Effector memory CD4-positive, alpha-beta T cell (primary cell): Measurements from ENCODE around the gene MPP2.
A peak's percentile ranks its signal among the peaks of the same experiment; 100 is the strongest.

Source experiments
- DNase-seq, 3 donors: peaks; one replicate each; pipeline ENCODE4 v3.0.0-alpha.2; 2020
- H3K27ac ChIP-seq: 2 replicates; pipeline ENCODE4 v1.7.0; 2013; ENCODE audit warnings: mild to moderate bottlenecking, low read length, moderate library complexity; ENCODE audit not compliant: insufficient read depth, poor library complexity, severe bottlenecking
- H3K27me3 ChIP-seq: replicated peaks from 2 replicates; pipeline ENCODE4 v1.7.0; 2013; ENCODE audit warnings: mild to moderate bottlenecking, low read length; ENCODE audit not compliant: insufficient read depth, control insufficient read depth, poor library complexity, severe bottlenecking
- H3K36me3 ChIP-seq: 2 replicates; pipeline ENCODE4 v1.7.0; 2013; ENCODE audit warnings: mild to moderate bottlenecking, low read length, moderate library complexity; ENCODE audit not compliant: control insufficient read depth, insufficient read depth
- H3K4me1 ChIP-seq: 2 replicates; pipeline ENCODE4 v1.7.0; 2013; ENCODE audit warnings: low read length, mild to moderate bottlenecking; ENCODE audit not compliant: control insufficient read depth, insufficient read depth, poor library complexity, severe bottlenecking
- H3K4me3 ChIP-seq: 2 replicates; pipeline ENCODE4 v1.7.0; 2013; ENCODE audit warnings: low read length, low read depth, mild to moderate bottlenecking; ENCODE audit not compliant: insufficient read depth, poor library complexity, severe bottlenecking
- H3K9me3 ChIP-seq: 2 replicates; pipeline ENCODE4 v1.7.0; 2013; ENCODE audit warnings: mild to moderate bottlenecking, low read length, moderate library complexity; ENCODE audit not compliant: control insufficient read depth

MPP2 gene

GRCh38 chr17:43891851-43892646 is 15.3 kb downstream of the MPP2 start:
- no peak for DNase-seq
- no peaks in the 10 kb centered on the region for H3K27me3 ChIP-seq
- no peak overlapping the region for H3K27ac ChIP-seq
- H3K36me3 ChIP-seq = no peaks in the 10 kb centered on the region
- H3K4me1 ChIP-seq = no peaks in the 10 kb centered on the region
- H3K4me3 ChIP-seq = no peak overlapping the region
- no peaks in the 10 kb centered on the region for H3K9me3 ChIP-seq

GRCh38 chr17:43890240-43890639 is 17.1 kb downstream of the MPP2 start:
- Histone ChIP-seq H3K36me3 (no peaks in the 10 kb centered on the region), H3K27me3 (no peaks in the 10 kb centered on the region), H3K4me3 (no peak overlapping the region), H3K27ac (no peak overlapping the region), H3K4me1 (no peaks in the 10 kb centered on the region), H3K9me3 (no peaks in the 10 kb centered on the region)
- no peak for DNase-seq

GRCh38 chr17:43888548-43888947 is 18.8 kb downstream of the MPP2 start:
- DNase-seq = no peak
- no peaks in the 10 kb centered on the region for H3K27me3 ChIP-seq
- no peaks in the 10 kb centered on the region for H3K4me1 ChIP-seq
- no peak overlapping the region for H3K27ac ChIP-seq
- H3K4me3 ChIP-seq = no peak overlapping the region
- no peaks in the 10 kb centered on the region for H3K9me3 ChIP-seq
- no peaks in the 10 kb centered on the region for H3K36me3 ChIP-seq

- H3K27me3 ChIP-seq = no peaks in the 10 kb centered on the region
- H3K36me3 ChIP-seq = no peaks in the 10 kb centered on the region
- no peaks in the 10 kb centered on the region for H3K9me3 ChIP-seq
- DNase-seq = no peak
- no peak overlapping the region for H3K27ac ChIP-seq
- H3K4me1 ChIP-seq = no peaks in the 10 kb centered on the region
- H3K4me3 ChIP-seq = no peak overlapping the region
Measured at GRCh38 chr17:43882761-43883415, 24.4 kb downstream of the MPP2 start.

GRCh38 chr17:43881758-43882505 is 25.4 kb downstream of the MPP2 start:
- Histone ChIP-seq H3K27ac (no peak overlapping the region), H3K4me1 (no peaks in the 10 kb centered on the region), H3K27me3 (no peaks in the 10 kb centered on the region), H3K36me3 (no peaks in the 10 kb centered on the region), H3K4me3 (no peak overlapping the region), H3K9me3 (no peaks in the 10 kb centered on the region)
- no peak for DNase-seq

- H3K9me3 ChIP-seq = no peaks in the 10 kb centered on the region
- H3K27ac ChIP-seq = no peak overlapping the region
- H3K36me3 ChIP-seq = no peaks in the 10 kb centered on the region
- H3K4me1 ChIP-seq = no peaks in the 10 kb centered on the region
- no peak for DNase-seq
- H3K4me3 ChIP-seq = no peak overlapping the region
- no peaks in the 10 kb centered on the region for H3K27me3 ChIP-seq
Measured at GRCh38 chr17:43881181-43881580, 26.2 kb downstream of the MPP2 start.

- peak in 1 of 3 donors; percentile 12 for DNase-seq
- Histone ChIP-seq H3K4me1 (no peaks in the 10 kb centered on the region), H3K9me3 (no peaks in the 10 kb centered on the region), H3K36me3 (no peaks in the 10 kb centered on the region), H3K4me3 (no peak overlapping the region), H3K27ac (no peak overlapping the region), H3K27me3 (no peaks in the 10 kb centered on the region)
Measured at GRCh38 chr17:43880420-43880991, 26.8 kb downstream of the MPP2 start.

GRCh38 chr17:43879723-43880419 is 27.5 kb downstream of the MPP2 start:
- Histone ChIP-seq H3K4me3 (no peak overlapping the region), H3K27ac (no peak overlapping the region), H3K9me3 (no peaks in the 10 kb centered on the region), H3K36me3 (no peaks in the 10 kb centered on the region), H3K27me3 (no peaks in the 10 kb centered on the region), H3K4me1 (no peaks in the 10 kb centered on the region)
- no peak for DNase-seq

- H3K27me3 ChIP-seq = no peaks in the 10 kb centered on the region
- no peaks in the 10 kb centered on the region for H3K36me3 ChIP-seq
- peak in 2 of 3 donors; percentile 11 to 42 for DNase-seq
- no peak overlapping the region for H3K27ac ChIP-seq
- H3K4me3 ChIP-seq = no peak overlapping the region
- no peaks in the 10 kb centered on the region for H3K4me1 ChIP-seq
- H3K9me3 ChIP-seq = no peaks in the 10 kb centered on the region
Measured at GRCh38 chr17:43878260-43879175, 28.8 kb downstream of the MPP2 start.
